Measurements from ENCODE around the gene SLC6A6.

GRCh38 chr3:14396031-14396692, 6.2 kb upstream of the SLC6A6 start:
- TF ChIP-seq CTCF (IDR thresholded peaks at IDR 0.05) = no peak
- TF ChIP-seq USF2 (IDR thresholded peaks at IDR 0.05; ENCODE audit: borderline replicate concordance, low read depth, low read length) = no peak
- no peak for TF ChIP-seq RAD21 (IDR thresholded peaks at IDR 0.05; ENCODE audit: low read length)

Measured in SK-N-SH (cell line).